HG02943 (cell line): ENCODE results near the gene KCND2.
"Not testable (repeated sequence)": the region's sequence is repeated elsewhere in the genome, so short reads cannot be mapped to it uniquely, and the experiment has no call there.

Experiments
- ATAC-seq: cut with Tn5 transposase; IDR thresholded peaks from one replicate; pipeline ENCODE4 v1.9.1; 2021; ENCODE audit warnings: mild to moderate bottlenecking, low read depth, moderate library complexity; ENCODE audit not compliant: unreplicated experiment

KCND2 gene

GRCh38 chr7:120675076-120675475 is 402.1 kb downstream of the KCND2 start:
- no peak for ATAC-seq

- ATAC-seq = no peak
Measured at GRCh38 chr7:120677535-120677934, 404.6 kb downstream of the KCND2 start.

- no peak for ATAC-seq
Measured at GRCh38 chr7:120680985-120681384, 408.0 kb downstream of the KCND2 start.

GRCh38 chr7:120684463-120684862 is 411.5 kb downstream of the KCND2 start:
- no peak for ATAC-seq

GRCh38 chr7:120691915-120692314 is 418.9 kb downstream of the KCND2 start:
- no peak for ATAC-seq

GRCh38 chr7:120695848-120696247 is 422.9 kb downstream of the KCND2 start:
- ATAC-seq = no peak

GRCh38 chr7:120700796-120701195 is 427.8 kb downstream of the KCND2 start:
- no peak for ATAC-seq

GRCh38 chr7:120702408-120702807 is 429.4 kb downstream of the KCND2 start:
- not testable (repeated sequence) for ATAC-seq

GRCh38 chr7:120703585-120704240 is 430.7 kb downstream of the KCND2 start:
- ATAC-seq = no peak

GRCh38 chr7:120709252-120709971 is 436.4 kb downstream of the KCND2 start:
- ATAC-seq = no peak

GRCh38 chr7:120709972-120710320 is 437.0 kb downstream of the KCND2 start:
- no peak for ATAC-seq

GRCh38 chr7:120714945-120715344 is 442.0 kb downstream of the KCND2 start:
- no peak for ATAC-seq

- ATAC-seq = no peak
Measured at GRCh38 chr7:120716307-120716706, 443.3 kb downstream of the KCND2 start.

- ATAC-seq = no peak
Measured at GRCh38 chr7:120717166-120717565, 444.2 kb downstream of the KCND2 start.

GRCh38 chr7:120718361-120718760 is 445.4 kb downstream of the KCND2 start:
- no peak for ATAC-seq

GRCh38 chr7:120720317-120720716 is 447.3 kb downstream of the KCND2 start:
- ATAC-seq = no peak

GRCh38 chr7:120723465-120724385 is 450.8 kb downstream of the KCND2 start:
- no peak for ATAC-seq

GRCh38 chr7:120724448-120724847 is 451.5 kb downstream of the KCND2 start:
- no peak for ATAC-seq

- no peak for ATAC-seq
Measured at GRCh38 chr7:120724955-120725354, 452.0 kb downstream of the KCND2 start.

- ATAC-seq = no peak
Measured at GRCh38 chr7:120725376-120726039, 452.5 kb downstream of the KCND2 start.

- no peak for ATAC-seq
Measured at GRCh38 chr7:120729245-120729644, 456.3 kb downstream of the KCND2 start.
